Endothelial cell of umbilical vein (primary cell): ENCODE data around the gene CCDC9B. TPM values are rescaled to one million over a fixed set of nuclear protein-coding genes. Genes with fewer than 3 reads are reported as not detected.

Experiments
- BruUV-seq: library from RNA; stranded (reverse); fragments of 400-500 nt; replicated peaks from 2 replicates; lab custom pipeline; 2021; lab: Mats Ljungman, UMichigan
- CTCF ChIA-PET: fragments of 300-600, 350-600 bp; sonication (Branson Sonifier 250); formaldehyde crosslinking; loops from one replicate; lab custom pipeline; 2021; ENCODE audit warnings: antibody characterized with exemption, inconsistent platforms; lab: Charles Lee
- POLR2A ChIA-PET: fragments of 300-600, 350-600 bp; sonication (Branson Sonifier 250); formaldehyde crosslinking; loops from one replicate; lab custom pipeline; 2021; ENCODE audit warnings: antibody characterized with exemption, inconsistent platforms; lab: Charles Lee
- DNase-seq: peaks from one replicate; pipeline ENCODE4 v3.0.0-alpha.2; 2011; ENCODE audit warnings: low read depth, low spot score
- FAIRE-seq: peaks from 2 replicates; lab custom pipeline; 2011; peaks lifted over from hg19 to GRCh38; lab: Jason Lieb, UNC
- H2AFZ ChIP-seq: 2 replicates; pipeline ENCODE4 v1.6.0; 2012; ENCODE audit warnings: low read depth, low read length, control low read depth, inconsistent platforms
- H3K27ac ChIP-seq: 2 replicates; pipeline ENCODE4 v1.5.1; 2011; ENCODE audit warnings: low read depth, mild to moderate bottlenecking, control low read depth, low read length, moderate library complexity; ENCODE audit not compliant: insufficient read depth
- H3K27me3 ChIP-seq, 2 experiments: 2 replicates each; pipeline versions ENCODE4 v1.6.0 to v1.6.1; 2011; ENCODE audit warnings: low read length in 2 of 2, mixed read lengths in 1 of 2; ENCODE audit not compliant: control insufficient read depth in 2 of 2, insufficient read depth in 2 of 2
- H3K36me3 ChIP-seq, 2 experiments: 2 replicates in 1 of 2; 3 replicates in 1 of 2; pipeline ENCODE4 v1.5.1; 2011; ENCODE audit warnings: low read length in 2 of 2, mild to moderate bottlenecking in 1 of 2, moderate library complexity in 1 of 2; ENCODE audit not compliant: control insufficient read depth in 2 of 2, insufficient read depth in 2 of 2; ENCODE audit errors: extremely low read depth in 1 of 2
- H3K4me1 ChIP-seq: 3 replicates; pipeline ENCODE4 v1.5.1; 2011; ENCODE audit warnings: mild to moderate bottlenecking, low read length; ENCODE audit not compliant: control insufficient read depth, insufficient read depth; ENCODE audit errors: extremely low read depth
- H3K4me2 ChIP-seq: 2 replicates; pipeline ENCODE4 v1.6.1; 2011; ENCODE audit warnings: low read length, control low read depth, mixed read lengths; ENCODE audit not compliant: insufficient read depth
- H3K4me3 ChIP-seq, 3 experiments: fragments of 200-600 bp in 1 of 3; sonication (generic), shearing (Covaris generic) in 1 of 3; replicated peaks in 1 of 3; 2 replicates each; pipeline ENCODE4 v1.5.1; 2011 to 2016; ENCODE audit warnings: control low read depth in 3 of 3, low read length in 3 of 3, mild to moderate bottlenecking in 2 of 3, inconsistent platforms in 1 of 3, low read depth in 1 of 3, moderate library complexity in 1 of 3; ENCODE audit not compliant: insufficient read depth in 1 of 3
- H3K79me2 ChIP-seq: 2 replicates; pipeline ENCODE4 v1.6.0; 2012; ENCODE audit warnings: low read length, inconsistent platforms; ENCODE audit not compliant: control insufficient read depth, insufficient read depth
- H3K9ac ChIP-seq: replicated peaks from 2 replicates; pipeline ENCODE3; 2011; ENCODE audit warnings: low read length, control low read depth; ENCODE audit not compliant: insufficient read depth; ENCODE audit errors: extremely low read depth
- H3K9me1 ChIP-seq: replicated peaks from 3 replicates; pipeline ENCODE4 v1.6.0; 2011; ENCODE audit warnings: mild to moderate bottlenecking, low read length; ENCODE audit not compliant: control insufficient read depth, insufficient read depth; ENCODE audit errors: extremely low read depth
- H3K9me3 ChIP-seq: replicated peaks from 2 replicates; pipeline ENCODE4 v1.5.1; 2012; ENCODE audit warnings: low read length, inconsistent platforms; ENCODE audit not compliant: control insufficient read depth, insufficient read depth
- H4K20me1 ChIP-seq: replicated peaks from 2 replicates; pipeline ENCODE3; 2011; ENCODE audit warnings: mild to moderate bottlenecking, low read length; ENCODE audit not compliant: control insufficient read depth, insufficient read depth; ENCODE audit errors: extremely low read depth
- CTCF ChIP-seq, 2 donors: IDR thresholded peaks; 1 replicate in 1 of 2; 2 replicates in 1 of 2; pipeline ENCODE4 v1.5.1; 2011; ENCODE audit warnings: low read length in 2 of 2, mild to moderate bottlenecking in 2 of 2, moderate library complexity in 2 of 2, control low read depth in 1 of 2, inconsistent platforms in 1 of 2, low read depth in 1 of 2; ENCODE audit not compliant: insufficient read depth in 1 of 2; ENCODE audit errors: extremely low read depth in 1 of 2
- EZH2 ChIP-seq: IDR thresholded peaks from 2 replicates; pipeline ENCODE4 v1.6.1; 2012; ENCODE audit warnings: borderline replicate concordance, low read depth, mild to moderate bottlenecking, moderate library complexity, low read length, inconsistent platforms; ENCODE audit not compliant: severe bottlenecking
- FOS ChIP-seq: IDR thresholded peaks from 2 replicates; pipeline ENCODE4 v1.6.1; 2011; ENCODE audit warnings: mild to moderate bottlenecking, low read length, moderate library complexity, borderline replicate concordance; ENCODE audit not compliant: insufficient read depth
- GATA2 ChIP-seq: IDR thresholded peaks from 2 replicates; pipeline ENCODE4 v1.7.0; 2011; ENCODE audit warnings: low read depth, mild to moderate bottlenecking, moderate library complexity, mixed read lengths, low read length; ENCODE audit not compliant: insufficient read length, insufficient read depth
- JUN ChIP-seq: IDR thresholded peaks from 2 replicates; pipeline ENCODE4 v1.6.1; 2011; ENCODE audit warnings: borderline replicate concordance, low read depth; ENCODE audit not compliant: insufficient read length, insufficient read depth
- MYC ChIP-seq: IDR thresholded peaks from one replicate; pipeline ENCODE4 v1.6.1; 2011; ENCODE audit warnings: mild to moderate bottlenecking, low read depth, low read length
- POLR2A ChIP-seq: IDR thresholded peaks from 2 replicates; pipeline ENCODE4 v1.6.1; 2012; ENCODE audit warnings: low read depth, mild to moderate bottlenecking, control low read depth, low read length
- POLR2AphosphoS5 ChIP-seq: IDR thresholded peaks from 2 replicates; pipeline ENCODE4 v1.6.1; 2012; ENCODE audit warnings: low read depth, mild to moderate bottlenecking, control low read depth, low read length, moderate library complexity; ENCODE audit not compliant: insufficient read depth
- dilution Hi-C: fragments of 300-500 bp; cut with MboI; formaldehyde crosslinking; loops from one replicate; pipeline ENCODE4 v1.15.0; 2019; ENCODE audit warnings: low sequenced_read_pairs; ENCODE audit not compliant: extremely low pct_ligation_motif_present
- intact Hi-C: fragments of 100-400 bp; cut with micrococcal nuclease; formaldehyde crosslinking; loops from one replicate; pipeline ENCODE4 v1.10.0; 2022
- polyA plus RNA-seq, 4 experiments: library from polyadenylated mRNA; depleted of rRNA in 3 of 4; stranded (reverse) in 3 of 4; unstranded in 1 of 4; fragments of >200 nt; gene quantifications; 2 replicates each; pipeline versions ENCODE4 v1.2.1 to v1.2.3, GENCODE V29; 2011 to 2012; ENCODE audit warnings: missing spikeins in 1 of 4
- total RNA-seq: library from RNA; stranded (reverse); gene quantifications from 2 replicates; pipeline ENCODE4 v1.2.3, GENCODE V29; 2021
- TF ChIP-seq, protein P1 (sequence below): IDR thresholded peaks from 2 replicates; pipeline ENCODE4 v1.6.1; 2011; ENCODE audit not compliant: insufficient read depth, insufficient read length

CCDC9B gene
- total and polyA plus RNA-seq, 2 donors (not counting 3 experiments of a cell fraction or from before 2014, with no cell fraction given), result 7.6 to 46.0 TPM

GRCh38 chr15:40338041-40338657 is 2.6 kb downstream of the CCDC9B start:
- H3K9me1 ChIP-seq, result no peaks in the 10 kb centered on the region
- H3K27ac ChIP-seq, result peak overlapping the region; percentile 94
- peak; percentile 80 for FAIRE-seq
- no peak overlapping the region for H3K4me3 ChIP-seq
- no peaks in the 10 kb centered on the region for H3K9me3 ChIP-seq
- H2AFZ ChIP-seq, result no peak overlapping the region
- peaks cover 68% of the 10 kb centered on the region for H3K4me1 ChIP-seq
- CTCF ChIA-PET, result interaction anchor here (0.6 to 9.1 kb wide), 25 partner anchors 11 to 121 kb away, joined by 3 to 287 read pairs (median 5); partner anchors contain the start of genes ANKRD63, DISP2, INAFM2 and IVD
- H3K36me3 ChIP-seq, result peaks cover 0 to 8% of the 10 kb centered on the region in 2 experiments
- H3K27me3 ChIP-seq, result no peaks in the 10 kb centered on the region
- peaks cover 11% of the 10 kb centered on the region for H3K79me2 ChIP-seq
- peak overlapping the region; percentile 50 for H3K9ac ChIP-seq
- peak; percentile 75 for DNase-seq
- peak overlapping the region; percentile 13 for H3K4me2 ChIP-seq
- POLR2A ChIA-PET, result interaction anchor here (1.7 kb wide), 1 partner anchor 53 kb away, joined by 4 read pairs; no protein-coding TSS in a partner anchor
- TF ChIP-seq CTCF (IDR thresholded peaks at IDR 0.05; ENCODE audit: extremely low read depth in 1 of 2, insufficient read depth in 1 of 2, low read depth in 1 of 2, low read length in 2 of 2), result peak; percentile 75 to 90
- TF ChIP-seq MYC, result no peak
- no peaks in the 10 kb centered on the region for H4K20me1 ChIP-seq
- no TSS peak for BruUV-seq
- intact Hi-C loops (loop anchor here (1.0 kb wide), 3 partner anchors 17 to 121 kb away; no protein-coding TSS in a partner anchor), dilution Hi-C loops (no loop called here)

- Histone ChIP-seq H3K36me3 (peaks cover 0 to 8% of the 10 kb centered on the region in 2 experiments), H3K79me2 (peaks cover 11% of the 10 kb centered on the region), H3K9ac (no peak overlapping the region), H3K4me1 (peaks cover 65% of the 10 kb centered on the region), H3K9me1 (no peaks in the 10 kb centered on the region), H3K27ac (peak overlapping the region; percentile 16), H4K20me1 (no peaks in the 10 kb centered on the region), H3K4me2 (no peak overlapping the region), H3K9me3 (no peaks in the 10 kb centered on the region), H2AFZ (no peak overlapping the region), H3K27me3 (no peaks in the 10 kb centered on the region), H3K4me3 (no peak overlapping the region)
- no TSS peak for BruUV-seq
- dilution Hi-C loops, result no loop called here
- CTCF ChIA-PET, result interaction anchor here (0.6 to 9.1 kb wide), 22 partner anchors 11 to 120 kb away, joined by 3 to 287 read pairs (median 6); partner anchors contain the start of genes ANKRD63, DISP2, INAFM2 and PLCB2
- intact Hi-C loops, result no loop called here
- POLR2A ChIA-PET, result interaction anchor here (1.7 kb wide), 1 partner anchor 52 kb away, joined by 4 read pairs; no protein-coding TSS in a partner anchor
- no peak for TF ChIP-seq FOS
- no peak for TF ChIP-seq GATA2
- TF ChIP-seq, protein P1, sequence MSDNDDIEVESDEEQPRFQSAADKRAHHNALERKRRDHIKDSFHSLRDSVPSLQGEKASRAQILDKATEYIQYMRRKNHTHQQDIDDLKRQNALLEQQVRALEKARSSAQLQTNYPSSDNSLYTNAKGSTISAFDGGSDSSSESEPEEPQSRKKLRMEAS, result no peak
- no peak for TF ChIP-seq EZH2
- TF ChIP-seq CTCF (IDR thresholded peaks at IDR 0.05; ENCODE audit: extremely low read depth in 1 of 2, insufficient read depth in 1 of 2, low read depth in 1 of 2, low read length in 2 of 2), result no peak
- no peak for TF ChIP-seq POLR2AphosphoS5
- TF ChIP-seq POLR2A, result no peak
- no peak for TF ChIP-seq JUN
- no peak for TF ChIP-seq MYC
- no peak for DNase-seq
- FAIRE-seq, result no peak
These were observed 3.1 kb downstream of the CCDC9B start for GRCh38 chr15:40337597-40337996.
